ENCODE measurements around the gene ANGPTL4.
"Not testable (repeated sequence)": the region's sequence is repeated elsewhere in the genome, so short reads cannot be mapped to it uniquely, and the experiment has no call there.

The ANGPTL4 gene

GRCh38 chr19:8363803-8364771 lies at the start of gene ANGPTL4:
Gene ANGPTL4, plus strand, starts transcription at chr19:8364155. Its CDS starts 167 bp downstream, at chr19:8364322.
- no peak for DNase-seq

- DNase-seq: not testable (repeated sequence)
Observed at GRCh38 chr19:8314981-8315640, 48.8 kb upstream of the ANGPTL4 start.

GRCh38 chr19:8316351-8317125 lies 47.4 kb upstream of the ANGPTL4 start:
- no peak for DNase-seq

GRCh38 chr19:8318835-8319234 lies 45.1 kb upstream of the ANGPTL4 start:
- not testable (repeated sequence) for DNase-seq

GRCh38 chr19:8319807-8320520 lies 44.0 kb upstream of the ANGPTL4 start:
- DNase-seq: no peak

GRCh38 chr19:8320564-8321066 lies 43.3 kb upstream of the ANGPTL4 start:
- no peak for DNase-seq

GRCh38 chr19:8321067-8321985 lies 42.6 kb upstream of the ANGPTL4 start, which contains the start of the genes NDUFA7 and RPS28:
Gene NDUFA7, minus strand, starts transcription at chr19:8321375. Its CDS starts 17 bp downstream, at chr19:8321358.
Gene RPS28, plus strand, starts transcription at chr19:8321496. Its CDS starts 35 bp downstream, at chr19:8321531.
- DNase-seq: peak; percentile 89

- DNase-seq: no peak
Observed at GRCh38 chr19:8321986-8322637, 41.8 kb upstream of the ANGPTL4 start.

GRCh38 chr19:8322638-8322997 lies 41.3 kb upstream of the ANGPTL4 start:
- no peak for DNase-seq

- DNase-seq: no peak
Observed at GRCh38 chr19:8323781-8324185, 40.2 kb upstream of the ANGPTL4 start.

GRCh38 chr19:8324186-8325050 lies 39.5 kb upstream of the ANGPTL4 start:
- DNase-seq: no peak

- no peak for DNase-seq
Observed at GRCh38 chr19:8325454-8325853, 38.5 kb upstream of the ANGPTL4 start.

- no peak for DNase-seq
Observed at GRCh38 chr19:8329996-8330395, 34.0 kb upstream of the ANGPTL4 start.

GRCh38 chr19:8331263-8331845 lies 32.6 kb upstream of the ANGPTL4 start:
- no peak for DNase-seq

- DNase-seq: no peak
Observed at GRCh38 chr19:8332976-8333766, 30.8 kb upstream of the ANGPTL4 start.

GRCh38 chr19:8333767-8334457 lies 30.0 kb upstream of the ANGPTL4 start:
- DNase-seq: peak; percentile 11
